ENCODE data around the gene SLC6A8.

The SLC6A8 gene

GRCh38 chrX:153740631-153741222 is 53.0 kb downstream of the SLC6A8 start:
- TF ChIP-seq TAF1 (IDR thresholded peaks at IDR 0.05; ENCODE audit: low read depth) (no peak), CREB1 (IDR thresholded peaks at IDR 0.05; ENCODE audit: low read depth) (no peak), REST (IDR thresholded peaks at IDR 0.05; ENCODE audit: low read depth) (no peak), USF1 (IDR thresholded peaks at IDR 0.05) (no peak), TEAD4 (IDR thresholded peaks at IDR 0.05) (no peak), TCF12 (IDR thresholded peaks at IDR 0.05; ENCODE audit: low read depth) (no peak), NFIC (IDR thresholded peaks at IDR 0.05) (no peak), RAD21 (IDR thresholded peaks at IDR 0.05; ENCODE audit: low read depth) (no peak), CEBPB (IDR thresholded peaks at IDR 0.05) (no peak), YY1 (IDR thresholded peaks at IDR 0.05; ENCODE audit: low read depth) (no peak), FOXM1 (IDR thresholded peaks at IDR 0.05; ENCODE audit: borderline replicate concordance, low read depth) (no peak), MAX (IDR thresholded peaks at IDR 0.05) (no peak)

- TF ChIP-seq ZBTB7A (IDR thresholded peaks at IDR 0.05; ENCODE audit: low read depth) (no peak), YY1 (IDR thresholded peaks at IDR 0.05; ENCODE audit: low read depth) (no peak), TCF12 (IDR thresholded peaks at IDR 0.05; ENCODE audit: low read depth) (no peak), NFIC (IDR thresholded peaks at IDR 0.05) (no peak), TEAD4 (IDR thresholded peaks at IDR 0.05) (no peak), EGR1 (IDR thresholded peaks at IDR 0.05) (no peak), EP300 (IDR thresholded peaks at IDR 0.05; ENCODE audit: borderline replicate concordance) (no peak)
Measured at GRCh38 chrX:153741446-153741845, 53.7 kb downstream of the SLC6A8 start.

GRCh38 chrX:153744210-153745066 is 56.7 kb downstream of the SLC6A8 start:
- TF ChIP-seq REST (IDR thresholded peaks at IDR 0.05; ENCODE audit: low read depth), result no peak

- TF ChIP-seq MAX (IDR thresholded peaks at IDR 0.05), result peak; percentile 61
Measured at GRCh38 chrX:153745067-153745433, 57.3 kb downstream of the SLC6A8 start.

Data from Ishikawa (cell line).